Epidermal melanocyte (primary cell): Measurements from ENCODE around the gene ZFYVE28.
A peak's percentile ranks its signal among the peaks of the same experiment; 100 is the strongest.

ENCODE experiments used
- DNase-seq: peaks from one replicate; pipeline ENCODE4 v3.0.0; 2011; ENCODE audit warnings: low spot score; ENCODE audit not compliant: insufficient read length

The ZFYVE28 gene

GRCh38 chr4:2428496-2429213, 10.2 kb upstream of the ZFYVE28 start:
- no peak for DNase-seq

GRCh38 chr4:2427383-2428334, 9.2 kb upstream of the ZFYVE28 start:
- no peak for DNase-seq

- DNase-seq, result no peak
Observed at GRCh38 chr4:2426711-2427275, 8.3 kb upstream of the ZFYVE28 start.

- DNase-seq, result no peak
Observed at GRCh38 chr4:2426069-2426397, 7.6 kb upstream of the ZFYVE28 start.

GRCh38 chr4:2425386-2426068, 7.1 kb upstream of the ZFYVE28 start:
- no peak for DNase-seq

- no peak for DNase-seq
Observed at GRCh38 chr4:2424581-2424980, 6.1 kb upstream of the ZFYVE28 start.

- no peak for DNase-seq
Observed at GRCh38 chr4:2423695-2424094, 5.2 kb upstream of the ZFYVE28 start.

GRCh38 chr4:2423066-2423465, 4.6 kb upstream of the ZFYVE28 start:
- no peak for DNase-seq

- no peak for DNase-seq
Observed at GRCh38 chr4:2421928-2422327, 3.5 kb upstream of the ZFYVE28 start.

GRCh38 chr4:2419814-2420213, 1.4 kb upstream of the ZFYVE28 start:
- DNase-seq, result no peak

- peak; percentile 95 for DNase-seq
Observed at GRCh38 chr4:2418650-2419571, 466 bp upstream of the ZFYVE28 start, which contains the start of gene CFAP99. CFAP99 (plus strand) TSS chr4:2418955.

GRCh38 chr4:2417226-2417764, 1.1 kb downstream of the ZFYVE28 start:
- DNase-seq, result no peak

GRCh38 chr4:2416564-2417225, 1.8 kb downstream of the ZFYVE28 start:
- DNase-seq, result no peak

GRCh38 chr4:2415881-2416563, 2.4 kb downstream of the ZFYVE28 start:
- DNase-seq, result no peak

- no peak for DNase-seq
Observed at GRCh38 chr4:2415213-2415612, 3.2 kb downstream of the ZFYVE28 start.

- no peak for DNase-seq
Observed at GRCh38 chr4:2413821-2414610, 4.4 kb downstream of the ZFYVE28 start.

- DNase-seq, result peak; percentile 90
Observed at GRCh38 chr4:2412885-2413716, 5.3 kb downstream of the ZFYVE28 start.

- DNase-seq, result peak; percentile 17
Observed at GRCh38 chr4:2412534-2412884, 5.9 kb downstream of the ZFYVE28 start.
